H1 (cell line): Measurements from ENCODE around the gene ANKDD1A. TPM values are rescaled to one million over a fixed set of nuclear protein-coding genes. Genes with fewer than 3 reads are reported as not detected.
A peak's percentile ranks its signal among the peaks of the same experiment; 100 is the strongest.

ENCODE experiments used
- CTCF ChIA-PET: fragments of 300-600 bp; sonication (Branson Sonifier 250); formaldehyde crosslinking; loops from one replicate; lab custom pipeline; 2021; ENCODE audit not compliant: partially characterized antibody; lab: Charles Lee
- POLR2A ChIA-PET: fragments of 300-600 bp; sonication (Branson Sonifier 250); formaldehyde crosslinking; loops from one replicate; lab custom pipeline; 2021; ENCODE audit warnings: inconsistent platforms; ENCODE audit not compliant: partially characterized antibody; lab: Charles Lee
- DNase-seq, 2 experiments: peaks; one replicate each; pipeline versions ENCODE4 v3.0.0 to v3.0.0-alpha.2; 2010 to 2022; ENCODE audit warnings: low spot score in 2 of 2, low read depth in 1 of 2, mixed read lengths in 1 of 2
- FAIRE-seq: peaks from 2 replicates; lab custom pipeline; 2011; peaks lifted over from hg19 to GRCh38; lab: Jason Lieb, UNC
- H2AFZ ChIP-seq: 2 replicates; pipeline ENCODE4 v1.8.1; 2012; ENCODE audit warnings: low read length, inconsistent platforms
- H2AK5ac ChIP-seq: 2 replicates; pipeline ENCODE4 v1.6.1; 2013; ENCODE audit warnings: low read depth, low read length
- H2BK120ac ChIP-seq: replicated peaks from 2 replicates; pipeline ENCODE3; 2013; ENCODE audit warnings: low read depth, low read length, inconsistent platforms
- H2BK12ac ChIP-seq: 2 replicates; pipeline ENCODE4 v1.6.1; 2013; ENCODE audit warnings: low read depth, low read length
- H2BK15ac ChIP-seq: 2 replicates; pipeline ENCODE4 v1.6.1; 2013; ENCODE audit warnings: low read length
- H2BK20ac ChIP-seq: 2 replicates; pipeline ENCODE4 v1.6.1; 2013; ENCODE audit warnings: low read length
- H2BK5ac ChIP-seq: 2 replicates; pipeline ENCODE4 v1.6.1; 2013; ENCODE audit warnings: low read depth, low read length
- H3K14ac ChIP-seq: 2 replicates; pipeline ENCODE4 v1.6.1; 2013; ENCODE audit warnings: inconsistent platforms; ENCODE audit not compliant: insufficient read length
- H3K18ac ChIP-seq: 2 replicates; pipeline ENCODE4 v1.6.1; 2013; ENCODE audit warnings: low read length; ENCODE audit errors: extremely low read depth
- H3K23ac ChIP-seq: 2 replicates; pipeline ENCODE4 v1.6.1; 2013; ENCODE audit warnings: inconsistent platforms; ENCODE audit not compliant: insufficient read length
- H3K23me2 ChIP-seq: 2 replicates; pipeline ENCODE4 v1.6.1; 2013; ENCODE audit warnings: low read depth, low read length
- H3K27ac ChIP-seq: 2 replicates; pipeline ENCODE4 v1.6.1; 2011; ENCODE audit warnings: low read depth, low read length, inconsistent platforms
- H3K27me3 ChIP-seq, 4 experiments: replicated peaks in 1 of 4; 1 replicate in 1 of 4; 2 replicates in 3 of 4; pipeline versions ENCODE4 v1.6.1 to v1.8.1; 2011 to 2013; ENCODE audit warnings: low read length in 3 of 4, mild to moderate bottlenecking in 3 of 4, inconsistent platforms in 2 of 4, mixed read lengths in 2 of 4, moderate library complexity in 1 of 4; ENCODE audit not compliant: control insufficient read depth in 3 of 4, insufficient read depth in 3 of 4; ENCODE audit errors: extremely low read depth in 1 of 4
- H3K36me3 ChIP-seq, 4 experiments: 2 replicates each; pipeline versions ENCODE4 v1.6.1 to v1.8.1; 2011 to 2013; ENCODE audit warnings: mild to moderate bottlenecking in 4 of 4, low read length in 3 of 4, moderate library complexity in 2 of 4, control low read depth in 1 of 4, inconsistent platforms in 1 of 4; ENCODE audit not compliant: insufficient read depth in 4 of 4, control insufficient read depth in 2 of 4
- H3K4ac ChIP-seq: replicated peaks from 2 replicates; pipeline ENCODE3; 2013; ENCODE audit warnings: low read length, low read depth, mixed read lengths, inconsistent platforms; ENCODE audit not compliant: insufficient read length
- H3K4me1 ChIP-seq, 4 experiments: replicated peaks in 1 of 4; 1 replicate in 1 of 4; 2 replicates in 3 of 4; pipeline versions ENCODE4 v1.6.1 to v1.8.1; 2011 to 2013; ENCODE audit warnings: low read length in 3 of 4, inconsistent platforms in 2 of 4, mixed read lengths in 1 of 4; ENCODE audit not compliant: insufficient read depth in 4 of 4, control insufficient read depth in 3 of 4
- H3K4me2 ChIP-seq, 2 experiments: 2 replicates each; pipeline versions ENCODE4 v1.6.1 to v1.8.1; 2011 to 2013; ENCODE audit warnings: low read depth in 2 of 2, low read length in 2 of 2, control low read depth in 1 of 2, inconsistent platforms in 1 of 2, mild to moderate bottlenecking in 1 of 2; ENCODE audit not compliant: insufficient read depth in 1 of 2
- H3K4me3 ChIP-seq, 4 experiments: fragments of 200-600, 300-600 bp in 1 of 4; sonication (generic), shearing (Covaris generic), sonication (Bioruptor Twin) in 1 of 4; 2 replicates each; pipeline versions ENCODE4 v1.5.1 to v1.8.1; 2011 to 2016; ENCODE audit warnings: low read length in 4 of 4, low read depth in 3 of 4, control low read depth in 2 of 4, inconsistent platforms in 2 of 4, mild to moderate bottlenecking in 2 of 4, mixed read lengths in 1 of 4, moderate library complexity in 1 of 4; ENCODE audit not compliant: insufficient read depth in 2 of 4; ENCODE audit errors: extremely low read depth in 1 of 4
- H3K56ac ChIP-seq: replicated peaks from 2 replicates; pipeline ENCODE3; 2013; ENCODE audit warnings: low read depth, mild to moderate bottlenecking, mixed read lengths, low read length, inconsistent platforms; ENCODE audit not compliant: insufficient read length
- H3K79me1 ChIP-seq: 2 replicates; pipeline ENCODE4 v1.6.1; 2013; ENCODE audit warnings: low read depth, low read length, control low read depth
- H3K79me2 ChIP-seq, 2 experiments: 2 replicates each; pipeline versions ENCODE4 v1.6.1 to v1.8.1; 2012 to 2013; ENCODE audit warnings: low read length in 2 of 2, mild to moderate bottlenecking in 2 of 2, inconsistent platforms in 1 of 2; ENCODE audit not compliant: insufficient read depth in 2 of 2, control insufficient read depth in 1 of 2
- H3K9ac ChIP-seq, 4 experiments: replicated peaks in 1 of 4; 1 replicate in 1 of 4; 2 replicates in 3 of 4; pipeline versions ENCODE4 v1.6.1 to v1.8.1; 2011 to 2013; ENCODE audit warnings: low read depth in 3 of 4, low read length in 3 of 4, control low read depth in 2 of 4, mild to moderate bottlenecking in 2 of 4, moderate library complexity in 2 of 4, inconsistent platforms in 1 of 4; ENCODE audit errors: extremely low read depth in 1 of 4
- H3K9me3 ChIP-seq, 2 experiments: 2 replicates each; pipeline versions ENCODE4 v1.6.1 to v1.8.1; 2012 to 2013; ENCODE audit warnings: mild to moderate bottlenecking in 2 of 2, moderate library complexity in 2 of 2, control low read depth in 1 of 2, inconsistent platforms in 1 of 2, low read depth in 1 of 2, low read length in 1 of 2, mixed read lengths in 1 of 2; ENCODE audit not compliant: insufficient read depth in 2 of 2
- H4K20me1 ChIP-seq, 2 experiments: replicated peaks in 1 of 2; 2 replicates each; pipeline versions ENCODE3 to v1.8.1; 2011 to 2013; ENCODE audit warnings: inconsistent platforms in 2 of 2, low read length in 2 of 2, mild to moderate bottlenecking in 1 of 2; ENCODE audit not compliant: insufficient read depth in 2 of 2, control insufficient read depth in 1 of 2
- H4K5ac ChIP-seq: 2 replicates; pipeline ENCODE4 v1.6.1; 2013; ENCODE audit warnings: low read length, low read depth, mixed read lengths, inconsistent platforms; ENCODE audit not compliant: insufficient read length
- H4K8ac ChIP-seq: 2 replicates; pipeline ENCODE4 v1.8.0; 2013; ENCODE audit warnings: mild to moderate bottlenecking, moderate library complexity, low read length, inconsistent platforms; ENCODE audit not compliant: insufficient read depth; ENCODE audit errors: extremely low read depth
- H4K91ac ChIP-seq: replicated peaks from 2 replicates; pipeline ENCODE3; 2013; ENCODE audit warnings: low read length, mixed read lengths, inconsistent platforms; ENCODE audit not compliant: insufficient read length
- BRCA1 ChIP-seq: IDR thresholded peaks from 2 replicates; pipeline ENCODE4 v1.6.1; 2012; ENCODE audit warnings: low read depth, low read length, improper control_type of control experiment
- CBX8 ChIP-seq: fragments of 300-800, 300-1000 bp; sonication (generic); IDR thresholded peaks from 2 replicates; pipeline ENCODE4 v1.7.1; 2016; ENCODE audit warnings: low read depth, low read length, borderline replicate concordance
- EP300 ChIP-seq, 2 experiments: IDR thresholded peaks; 1 replicate in 1 of 2; 2 replicates in 1 of 2; pipeline ENCODE4 v1.6.1; 2011 to 2012; ENCODE audit warnings: low read depth in 2 of 2, low read length in 2 of 2, mild to moderate bottlenecking in 2 of 2, borderline replicate concordance in 1 of 2, inconsistent platforms in 1 of 2, moderate library complexity in 1 of 2
- HDAC2 ChIP-seq, 2 experiments: fragments of 300-600 bp in 1 of 2; sonication (generic) in 1 of 2; IDR thresholded peaks; 2 replicates each; pipeline ENCODE4 v1.6.1; 2011 to 2012; ENCODE audit warnings: low read depth in 2 of 2, low read length in 2 of 2, mild to moderate bottlenecking in 2 of 2, moderate library complexity in 2 of 2, borderline replicate concordance in 1 of 2, inconsistent platforms in 1 of 2
- HDAC6 ChIP-seq: IDR thresholded peaks from one replicate; pipeline ENCODE4 v1.7.1; 2012; ENCODE audit warnings: low read depth, mild to moderate bottlenecking, inconsistent platforms, low read length, moderate library complexity
- KDM1A ChIP-seq: fragments of 200-600, 300-600 bp; sonication (generic); IDR thresholded peaks from 2 replicates; pipeline ENCODE4 v1.7.1; 2016; ENCODE audit warnings: mild to moderate bottlenecking, low read length, borderline replicate concordance
- POLR2A ChIP-seq, 2 experiments: IDR thresholded peaks; 1 replicate in 1 of 2; 2 replicates in 1 of 2; pipeline ENCODE4 v1.6.1; 2011; ENCODE audit warnings: low read depth in 2 of 2, low read length in 2 of 2, mild to moderate bottlenecking in 2 of 2; ENCODE audit errors: control extremely low read depth in 1 of 2
- POU5F1 ChIP-seq: IDR thresholded peaks from 2 replicates; pipeline ENCODE4 v1.6.1; 2011; ENCODE audit warnings: low read depth, mild to moderate bottlenecking, low read length, moderate library complexity
- SIX5 ChIP-seq: IDR thresholded peaks from 2 replicates; pipeline ENCODE4 v1.6.1; 2011; ENCODE audit warnings: mild to moderate bottlenecking, low read depth, low read length
- SP2 ChIP-seq: IDR thresholded peaks from 2 replicates; pipeline ENCODE4 v1.6.1; 2012; ENCODE audit warnings: mild to moderate bottlenecking, low read length, inconsistent platforms
- SP4 ChIP-seq: IDR thresholded peaks from 2 replicates; pipeline ENCODE4 v1.6.1; 2012; ENCODE audit warnings: low read length, inconsistent platforms
- YY1 ChIP-seq: IDR thresholded peaks from 2 replicates; pipeline ENCODE4 v1.6.1; 2011; ENCODE audit warnings: low read depth, mild to moderate bottlenecking, low read length
- ZNF274 ChIP-seq: IDR thresholded peaks from 2 replicates; pipeline ENCODE4 v1.7.0; 2012; ENCODE audit warnings: low read length, borderline replicate concordance; ENCODE audit errors: extremely low read depth
- WGBS, 2 experiments: shearing (Covaris generic) in 1 of 2; methylation state at CpG; one replicate each; pipeline versions ENCODE4 v1.1.6 to v1.1.7; 2013 to 2015; ENCODE audit warnings: low lambda C conversion rate in 2 of 2, mixed read lengths in 2 of 2, inconsistent platforms in 1 of 2, low coverage in 1 of 2, missing lambda C conversion rate in 1 of 2; ENCODE audit not compliant: insufficient replicate concordance in 2 of 2, insufficient coverage in 1 of 2, insufficient read length in 1 of 2; ENCODE audit errors: extremely low coverage in 1 of 2, missing lambda C conversion rate in 1 of 2; 5-methylcytosine and 5-hydroxymethylcytosine counted together
- polyA plus RNA-seq, 7 experiments: library from polyadenylated mRNA; depleted of rRNA in 3 of 7; stranded (reverse) in 5 of 7; unstranded in 2 of 7; fragments of >200 nt in 5 of 7; fragments of 200-250 nt in 2 of 7; gene quantifications; 1 replicate in 5 of 7; 2 replicates in 1 of 7; 4 replicates in 1 of 7; pipeline versions ENCODE4 v1.2.1 to v1.2.3, GENCODE V29; 2011 to 2013; ENCODE audit warnings: missing spikeins in 2 of 7, mixed read lengths in 2 of 7
- total RNA-seq: library from RNA; stranded (reverse); fragmentation: NEBNext Ultra II Directional; extraction: Animal tissue kit (Norgen Biotek cat#: 25700); gene quantifications from 2 replicates; pipeline ENCODE4 v1.2.1, GENCODE V29; 2021

Gene ANKDD1A
- total and polyA plus RNA-seq, 2 of the 8 experiments (the other 6 are each of a cell fraction or from before 2014, with no cell fraction given) = 4.1 to 5.0 TPM

GRCh38 chr15:64892847-64893403 lies 18.8 kb upstream of the ANKDD1A start:
- Histone ChIP-seq H3K27ac (no peak overlapping the region), H4K20me1 (no peaks in the 10 kb centered on the region), H3K9ac (no peak overlapping the region; a peak in 1 of 7 replicates), H2BK12ac (0 out of 2 replicates have a peak overlapping the region, but pooled peaks have one; percentile 93), H3K14ac (no peak overlapping the region), H3K9me3 (no peaks in the 10 kb centered on the region), H2BK120ac (peak overlapping the region; percentile 3), H3K18ac (peak overlapping the region; percentile 34; the same call in 1 of the 2 replicates), H3K23ac (no peak overlapping the region), H2BK5ac (0 out of 2 replicates have a peak overlapping the region, but pooled peaks have one; percentile 88), H3K23me2 (peaks cover 10% of the 10 kb centered on the region; the same call in 1 of the 2 replicates), H2BK20ac (0 out of 2 replicates have a peak overlapping the region, but pooled peaks have one; percentile 55), H3K4ac (peak overlapping the region; percentile 65), H3K79me2 (no peaks in the 10 kb centered on the region), H3K79me1 (no peaks in the 10 kb centered on the region), H2BK15ac (peak overlapping the region; percentile 95), H4K8ac (peak overlapping the region; percentile 7; the same call in 1 of the 2 replicates), H4K91ac (peak overlapping the region; percentile 69), H3K36me3 (no peaks in the 10 kb centered on the region), H4K5ac (no peak overlapping the region), H3K4me3 (no peak overlapping the region), H3K56ac (no peak overlapping the region), H3K4me1 (peaks cover 7 to 26% (median 14%) of the 10 kb centered on the region in 4 experiments; a peak in 6 of 7 replicates), H2AFZ (no peak overlapping the region), H3K27me3 (no peaks in the 10 kb centered on the region), H3K4me2 (no peak overlapping the region), H2AK5ac (no peak overlapping the region)
- DNase-seq (no peak), FAIRE-seq (no peak)
- ChIA-PET CTCF (interaction anchor here (0.8 to 2.5 kb wide), 6 partner anchors 19 to 188 kb away, joined by 3 to 11 read pairs (median 7); no protein-coding TSS in a partner anchor), POLR2A (interaction anchor here (1.0 to 2.9 kb wide), 10 partner anchors 9 to 195 kb away, joined by 3 to 15 read pairs (median 7); no protein-coding TSS in a partner anchor)
- WGBS, 2 experiments = 83% methylated on average over 8 of the region's 8 CpGs; no CpG with 5 or more reads in 1 of the 2 experiments
- TF ChIP-seq POLR2A (IDR thresholded peaks at IDR 0.05; ENCODE audit: control extremely low read depth in 1 of 2, low read depth in 2 of 2, low read length in 2 of 2) = no peak
- TF ChIP-seq BRCA1 = no peak
- TF ChIP-seq YY1 = no peak
- no peak for TF ChIP-seq SP2
- no peak for TF ChIP-seq HDAC6
- no peak for TF ChIP-seq SP4
- TF ChIP-seq SIX5 = no peak
- no peak for TF ChIP-seq CBX8
- TF ChIP-seq ZNF274 = no peak
- no peak for TF ChIP-seq POU5F1
- TF ChIP-seq KDM1A = no peak
- TF ChIP-seq EP300 (IDR thresholded peaks at IDR 0.05; ENCODE audit: borderline replicate concordance in 1 of 2, low read depth in 2 of 2, low read length in 2 of 2) = no peak
- TF ChIP-seq HDAC2 (IDR thresholded peaks at IDR 0.05; ENCODE audit: borderline replicate concordance in 1 of 2, low read depth in 2 of 2, low read length in 2 of 2) = no peak
